WI38 (cell line): ENCODE results near the gene CST4.

ENCODE experiments used
- H3K4me3 ChIP-seq: 2 replicates; pipeline ENCODE4 v1.5.1; 2011; ENCODE audit warnings: low read depth, mild to moderate bottlenecking, control low read depth, low read length
- CTCF ChIP-seq: IDR thresholded peaks from 2 replicates; pipeline ENCODE4 v1.5.1; 2012; ENCODE audit warnings: low read depth, mild to moderate bottlenecking, control low read depth, low read length

Gene CST4

GRCh38 chr20:23683281-23683680 lies 5.6 kb downstream of the CST4 start:
- no peak overlapping the region for H3K4me3 ChIP-seq
- no peak for TF ChIP-seq CTCF

GRCh38 chr20:23680146-23680545 lies 8.7 kb downstream of the CST4 start:
- H3K4me3 ChIP-seq = no peak overlapping the region
- TF ChIP-seq CTCF = no peak

GRCh38 chr20:23679133-23680092 lies 9.4 kb downstream of the CST4 start:
- TF ChIP-seq CTCF = no peak
- H3K4me3 ChIP-seq = no peak overlapping the region

- H3K4me3 ChIP-seq = no peak overlapping the region
- no peak for TF ChIP-seq CTCF
Observed at GRCh38 chr20:23673209-23673608, 15.6 kb downstream of the CST4 start.

GRCh38 chr20:23672158-23672557 lies 16.7 kb downstream of the CST4 start:
- H3K4me3 ChIP-seq = no peak overlapping the region
- no peak for TF ChIP-seq CTCF

GRCh38 chr20:23671479-23671878 lies 17.4 kb downstream of the CST4 start:
- TF ChIP-seq CTCF = no peak

GRCh38 chr20:23670361-23670760 lies 18.5 kb downstream of the CST4 start:
- no peak overlapping the region for H3K4me3 ChIP-seq
- no peak for TF ChIP-seq CTCF

More at GRCh38 chr20:23671479-23671878, 17.4 kb downstream of the CST4 start:
- H3K4me3 ChIP-seq = no peak overlapping the region
